Body of pancreas (tissue), 4 donors: Measurements from ENCODE around the gene PLCB1.

Experiments used
- POLR2A ChIP-seq, 3 donors: fragments of 450-650 bp; IDR thresholded peaks; one replicate each; pipeline ENCODE4 v1.6.1; 2016; ENCODE audit warnings: antibody characterized with exemption in 3 of 3, mild to moderate bottlenecking in 2 of 3
- TF ChIP-seq, protein P1 (sequence below), 7 experiments: fragments of 450-650 bp in 4 of 7; fragments of 200-600 bp in 3 of 7; sonication (generic) in 3 of 7; IDR thresholded peaks; one replicate each; pipeline ENCODE4 v1.5.1; 2016 to 2019; ENCODE audit warnings: antibody characterized with exemption in 7 of 7

- TF ChIP-seq, protein P1, sequence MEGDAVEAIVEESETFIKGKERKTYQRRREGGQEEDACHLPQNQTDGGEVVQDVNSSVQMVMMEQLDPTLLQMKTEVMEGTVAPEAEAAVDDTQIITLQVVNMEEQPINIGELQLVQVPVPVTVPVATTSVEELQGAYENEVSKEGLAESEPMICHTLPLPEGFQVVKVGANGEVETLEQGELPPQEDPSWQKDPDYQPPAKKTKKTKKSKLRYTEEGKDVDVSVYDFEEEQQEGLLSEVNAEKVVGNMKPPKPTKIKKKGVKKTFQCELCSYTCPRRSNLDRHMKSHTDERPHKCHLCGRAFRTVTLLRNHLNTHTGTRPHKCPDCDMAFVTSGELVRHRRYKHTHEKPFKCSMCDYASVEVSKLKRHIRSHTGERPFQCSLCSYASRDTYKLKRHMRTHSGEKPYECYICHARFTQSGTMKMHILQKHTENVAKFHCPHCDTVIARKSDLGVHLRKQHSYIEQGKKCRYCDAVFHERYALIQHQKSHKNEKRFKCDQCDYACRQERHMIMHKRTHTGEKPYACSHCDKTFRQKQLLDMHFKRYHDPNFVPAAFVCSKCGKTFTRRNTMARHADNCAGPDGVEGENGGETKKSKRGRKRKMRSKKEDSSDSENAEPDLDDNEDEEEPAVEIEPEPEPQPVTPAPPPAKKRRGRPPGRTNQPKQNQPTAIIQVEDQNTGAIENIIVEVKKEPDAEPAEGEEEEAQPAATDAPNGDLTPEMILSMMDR (IDR thresholded peaks at IDR 0.05) = no peak
- TF ChIP-seq POLR2A (IDR thresholded peaks at IDR 0.05) = no peak
Measured at GRCh38 chr20:8335495-8336195, 203.6 kb downstream of the PLCB1 start.
